H9 (cell line): ENCODE data around the gene YIPF3. TPM values are rescaled to one million over a fixed set of nuclear protein-coding genes. Genes with fewer than 3 reads are reported as not detected.

Experiments
- DNase-seq: peaks from one replicate; pipeline ENCODE4 v3.0.0-alpha.2; 2017
- H2AFZ ChIP-seq: one replicate; pipeline ENCODE4 v1.6.1; 2013; ENCODE audit warnings: mild to moderate bottlenecking, low read length, control low read depth, moderate library complexity
- H2AK5ac ChIP-seq: 2 replicates; pipeline ENCODE4 v1.6.1; 2013; ENCODE audit warnings: low read length, control low read depth, mixed read lengths; ENCODE audit not compliant: insufficient read length
- H2BK120ac ChIP-seq: one replicate; pipeline ENCODE4 v1.6.1; 2013; ENCODE audit warnings: low read depth, mild to moderate bottlenecking, low read length, control low read depth, inconsistent platforms; ENCODE audit not compliant: poor library complexity, severe bottlenecking
- H2BK12ac ChIP-seq: 2 replicates; pipeline ENCODE4 v1.6.1; 2013; ENCODE audit warnings: low read length, control low read depth, mixed read lengths, low read depth; ENCODE audit not compliant: insufficient read length
- H2BK15ac ChIP-seq: 2 replicates; pipeline ENCODE4 v1.6.1; 2013; ENCODE audit warnings: low read depth, low read length, control low read depth
- H2BK20ac ChIP-seq: one replicate; pipeline ENCODE4 v1.6.1; 2013; ENCODE audit warnings: low read depth, mild to moderate bottlenecking, low read length, control low read depth, inconsistent platforms; ENCODE audit not compliant: poor library complexity, severe bottlenecking
- H2BK5ac ChIP-seq: 2 replicates; pipeline ENCODE4 v1.6.1; 2013; ENCODE audit warnings: low read length, control low read depth, mixed read lengths; ENCODE audit not compliant: insufficient read length
- H3K14ac ChIP-seq: 2 replicates; pipeline ENCODE4 v1.6.1; 2013; ENCODE audit warnings: low read length, control low read depth; ENCODE audit not compliant: insufficient read depth
- H3K18ac ChIP-seq: 2 replicates; pipeline ENCODE4 v1.6.1; 2013; ENCODE audit warnings: low read depth, mild to moderate bottlenecking, mixed read lengths, low read length, control low read depth; ENCODE audit not compliant: insufficient read length
- H3K23ac ChIP-seq: 2 replicates; pipeline ENCODE4 v1.6.1; 2013; ENCODE audit warnings: low read length, control low read depth, mixed read lengths, low read depth; ENCODE audit not compliant: insufficient read length
- H3K23me2 ChIP-seq: 2 replicates; pipeline ENCODE4 v1.6.1; 2013; ENCODE audit warnings: low read depth, mild to moderate bottlenecking, mixed read lengths, low read length, control low read depth; ENCODE audit not compliant: insufficient read length, poor library complexity, severe bottlenecking
- H3K27ac ChIP-seq: 2 replicates; pipeline ENCODE4 v1.5.1; 2013; ENCODE audit warnings: low read length, control low read depth, mixed read lengths, low read depth; ENCODE audit not compliant: insufficient read length
- H3K27me3 ChIP-seq: 2 replicates; pipeline ENCODE4 v1.6.1; 2013; ENCODE audit warnings: low read length, control low read depth, inconsistent platforms; ENCODE audit not compliant: insufficient read depth
- H3K4ac ChIP-seq: 2 replicates; pipeline ENCODE4 v1.6.1; 2013; ENCODE audit warnings: low read depth, mild to moderate bottlenecking, control low read depth, inconsistent platforms, low read length, moderate library complexity
- H3K4me1 ChIP-seq: 2 replicates; pipeline ENCODE4 v1.6.1; 2013; ENCODE audit warnings: low read length, control low read depth, inconsistent platforms; ENCODE audit not compliant: insufficient read depth
- H3K4me2 ChIP-seq: 2 replicates; pipeline ENCODE4 v1.6.1; 2013; ENCODE audit warnings: low read length, control low read depth, mixed read lengths; ENCODE audit not compliant: insufficient read length, insufficient read depth
- H3K56ac ChIP-seq: 2 replicates; pipeline ENCODE4 v1.6.1; 2013; ENCODE audit warnings: low read depth, mild to moderate bottlenecking, mixed read lengths, low read length, control low read depth; ENCODE audit not compliant: insufficient read length
- H3K79me1 ChIP-seq: 2 replicates; pipeline ENCODE4 v1.6.1; 2013; ENCODE audit warnings: low read depth, mild to moderate bottlenecking, moderate library complexity, low read length, control low read depth, inconsistent platforms; ENCODE audit not compliant: insufficient read depth, poor library complexity, severe bottlenecking
- H3K79me2 ChIP-seq: 2 replicates; pipeline ENCODE4 v1.6.1; 2013; ENCODE audit warnings: low read length, control low read depth, inconsistent platforms; ENCODE audit not compliant: insufficient read depth
- H3K9ac ChIP-seq: 2 replicates; pipeline ENCODE4 v1.6.1; 2013; ENCODE audit warnings: low read length, control low read depth, mixed read lengths; ENCODE audit not compliant: insufficient read length; ENCODE audit errors: extremely low read depth
- H3K9me3 ChIP-seq: one replicate; pipeline ENCODE4 v1.6.1; 2013; ENCODE audit warnings: low read depth, low read length, inconsistent platforms; ENCODE audit not compliant: control insufficient read depth
- H3T11ph ChIP-seq: one replicate; pipeline ENCODE4 v1.6.1; 2013; ENCODE audit warnings: mild to moderate bottlenecking, low read length, control low read depth, inconsistent platforms
- H4K20me1 ChIP-seq: one replicate; pipeline ENCODE4 v1.6.1; 2013; ENCODE audit not compliant: control insufficient read depth, insufficient read length, insufficient read depth
- H4K5ac ChIP-seq: 2 replicates; pipeline ENCODE4 v1.6.1; 2013; ENCODE audit warnings: low read depth, mild to moderate bottlenecking, mixed read lengths, low read length, control low read depth; ENCODE audit not compliant: insufficient read length
- H4K8ac ChIP-seq: replicated peaks from 2 replicates; pipeline ENCODE4 v1.6.1; 2013; ENCODE audit warnings: low read length, control low read depth, mixed read lengths, low read depth; ENCODE audit not compliant: insufficient read length
- H4K91ac ChIP-seq: 2 replicates; pipeline ENCODE4 v1.6.1; 2013; ENCODE audit warnings: low read depth, mild to moderate bottlenecking, moderate library complexity, mixed read lengths, low read length, control low read depth; ENCODE audit not compliant: insufficient read length
- H3K27ac Mint-ChIP-seq, 3 experiments: 2 replicates in 2 of 3; 3 replicates in 1 of 3; pipeline ENCODE4 v1.8.0; 2020 to 2021; ENCODE audit warnings: mixed read lengths in 3 of 3, mild to moderate bottlenecking in 1 of 3, moderate library complexity in 1 of 3
- H3K27me3 Mint-ChIP-seq: 2 replicates; pipeline ENCODE4 v1.8.0; 2021; ENCODE audit warnings: low read depth, mild to moderate bottlenecking, moderate library complexity, mixed read lengths
- H3K36me3 Mint-ChIP-seq, 3 experiments: 2 replicates in 2 of 3; 3 replicates in 1 of 3; pipeline ENCODE4 v1.8.0; 2020 to 2021; ENCODE audit warnings: low read depth in 3 of 3, mixed read lengths in 3 of 3; ENCODE audit not compliant: insufficient read depth in 1 of 3
- H3K4me1 Mint-ChIP-seq, 2 experiments: 2 replicates each; pipeline ENCODE4 v1.8.0; 2020; ENCODE audit warnings: mixed read lengths in 2 of 2
- H3K4me3 Mint-ChIP-seq, 2 experiments: 2 replicates in 1 of 2; 3 replicates in 1 of 2; pipeline ENCODE4 v1.8.0; 2020 to 2021; ENCODE audit warnings: mild to moderate bottlenecking in 2 of 2, mixed read lengths in 2 of 2, moderate library complexity in 1 of 2
- H3K9me3 Mint-ChIP-seq, 2 experiments: 2 replicates in 1 of 2; 3 replicates in 1 of 2; pipeline ENCODE4 v1.8.0; 2020; ENCODE audit warnings: mild to moderate bottlenecking in 2 of 2, mixed read lengths in 2 of 2, moderate library complexity in 1 of 2
- WGBS: extraction: QIAGEN DNeasy Blood & Tissue Kit; methylation state at CpG from one replicate; pipeline ENCODE4 v1.1.7; 2013; ENCODE audit warnings: missing lambda C conversion rate, low lambda C conversion rate, mixed read lengths; ENCODE audit not compliant: insufficient read length; ENCODE audit errors: extremely low coverage; 5-methylcytosine and 5-hydroxymethylcytosine counted together
- total RNA-seq: library from RNA; stranded (reverse); gene quantifications from 2 replicates; pipeline ENCODE4 v1.2.1, GENCODE V29; 2021
- TF ChIP-seq, protein P1 (sequence below): fragments of 200-600 bp; sonication (generic); conservative IDR thresholded peaks from 3 replicates; pipeline ENCODE4 v1.8.0; 2021; ENCODE audit warnings: antibody characterized with exemption, mild to moderate bottlenecking

Gene YIPF3
- total RNA-seq, 1 experiment from 2014 or later, result 84.5 TPM

DNA sequence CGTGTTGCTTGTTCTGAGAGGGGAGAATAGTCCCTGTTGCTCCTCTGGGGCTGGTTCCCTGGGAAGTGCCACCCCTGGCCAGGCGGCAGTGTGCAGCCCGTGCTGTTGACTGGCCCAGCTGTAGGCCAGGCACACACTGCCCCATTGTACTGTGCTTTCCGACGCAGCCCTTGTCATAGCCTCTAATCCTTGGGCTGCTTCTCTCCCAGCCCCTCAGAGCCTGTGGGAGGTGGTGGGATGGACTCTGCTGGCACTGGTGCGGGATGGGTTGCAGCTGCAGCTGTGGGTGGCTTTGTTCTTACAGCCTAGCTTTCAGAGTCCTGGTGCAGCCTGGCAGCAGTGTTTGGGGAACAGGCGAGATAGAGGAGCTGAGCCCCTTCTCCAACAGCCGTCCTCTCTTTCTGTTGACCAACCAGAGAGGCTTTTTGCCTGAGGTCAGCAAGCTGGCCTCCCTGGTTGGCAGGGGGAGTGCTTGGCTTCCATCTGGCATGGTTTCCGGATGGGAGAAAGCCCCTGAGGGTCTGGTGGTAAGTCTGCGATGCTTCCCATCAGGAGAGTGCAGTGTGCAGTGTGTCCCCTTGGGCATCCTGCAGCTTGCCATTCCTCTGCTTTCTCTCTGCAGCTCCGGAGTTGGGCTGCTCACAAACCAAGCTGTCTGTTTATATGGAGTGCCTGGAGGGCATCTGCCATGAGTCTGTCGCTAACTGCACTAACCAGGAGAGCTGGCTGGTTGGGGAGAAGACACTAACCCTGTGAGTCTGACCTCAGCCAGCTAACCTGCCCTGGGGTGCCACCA is 27.3 kb downstream of the YIPF3 start:
- Mint-ChIP-seq H3K27me3 (no peaks in the 10 kb centered on the region), H3K27ac (peak overlapping the region; percentile 7 to 83 (median 78); a peak in 5 of 7 replicates), H3K4me1 (peaks cover 18 to 23% of the 10 kb centered on the region in 2 experiments), H3K4me3 (peak overlapping the region in 1 of 2 experiments; percentile 48; a peak in 1 of 5 replicates), H3K36me3 (peaks cover 0 to 4% (median 0%) of the 10 kb centered on the region in 3 experiments; a peak in 3 of 7 replicates), H3K9me3 (no peaks in the 10 kb centered on the region)
- no peaks in the 10 kb centered on the region for H4K20me1 ChIP-seq
- no peak overlapping the region for H2BK12ac ChIP-seq
- no peak overlapping the region for H3K18ac ChIP-seq
- H3K4me1 ChIP-seq, result peaks cover 3% of the 10 kb centered on the region; the same call in 1 of the 2 replicates
- H2BK5ac ChIP-seq, result no peak overlapping the region
- H3K4me2 ChIP-seq, result no peak overlapping the region
- H4K91ac ChIP-seq, result no peak overlapping the region
- H3K23me2 ChIP-seq, result no peaks in the 10 kb centered on the region
- no peak overlapping the region for H3K27ac ChIP-seq
- no peaks in the 10 kb centered on the region for H3K27me3 ChIP-seq
- no peak overlapping the region for H4K8ac ChIP-seq
- H3K79me1 ChIP-seq, result peaks cover 16% of the 10 kb centered on the region
- no peak overlapping the region for H4K5ac ChIP-seq
- no peak overlapping the region for H2BK15ac ChIP-seq
- H3K79me2 ChIP-seq, result peaks cover 5% of the 10 kb centered on the region; the same call in 1 of the 2 replicates
- H3K14ac ChIP-seq, result no peak overlapping the region; the same call in 1 of the 2 replicates
- whole genome bisulfite sequencing, result no CpG with 5 or more reads among the region's 12 CpGs
- no peak overlapping the region for H3K9ac ChIP-seq
- H2AFZ ChIP-seq, result no peak overlapping the region
- DNase-seq, result no peak
- no peaks in the 10 kb centered on the region for H3K9me3 ChIP-seq
- TF ChIP-seq, protein P1, sequence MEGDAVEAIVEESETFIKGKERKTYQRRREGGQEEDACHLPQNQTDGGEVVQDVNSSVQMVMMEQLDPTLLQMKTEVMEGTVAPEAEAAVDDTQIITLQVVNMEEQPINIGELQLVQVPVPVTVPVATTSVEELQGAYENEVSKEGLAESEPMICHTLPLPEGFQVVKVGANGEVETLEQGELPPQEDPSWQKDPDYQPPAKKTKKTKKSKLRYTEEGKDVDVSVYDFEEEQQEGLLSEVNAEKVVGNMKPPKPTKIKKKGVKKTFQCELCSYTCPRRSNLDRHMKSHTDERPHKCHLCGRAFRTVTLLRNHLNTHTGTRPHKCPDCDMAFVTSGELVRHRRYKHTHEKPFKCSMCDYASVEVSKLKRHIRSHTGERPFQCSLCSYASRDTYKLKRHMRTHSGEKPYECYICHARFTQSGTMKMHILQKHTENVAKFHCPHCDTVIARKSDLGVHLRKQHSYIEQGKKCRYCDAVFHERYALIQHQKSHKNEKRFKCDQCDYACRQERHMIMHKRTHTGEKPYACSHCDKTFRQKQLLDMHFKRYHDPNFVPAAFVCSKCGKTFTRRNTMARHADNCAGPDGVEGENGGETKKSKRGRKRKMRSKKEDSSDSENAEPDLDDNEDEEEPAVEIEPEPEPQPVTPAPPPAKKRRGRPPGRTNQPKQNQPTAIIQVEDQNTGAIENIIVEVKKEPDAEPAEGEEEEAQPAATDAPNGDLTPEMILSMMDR, result no peak
- H3K56ac ChIP-seq, result no peak overlapping the region
- no peak overlapping the region for H3K4ac ChIP-seq
- H2BK20ac ChIP-seq, result no peak overlapping the region
- no peak overlapping the region for H2AK5ac ChIP-seq
- no peak overlapping the region for H3T11ph ChIP-seq
- H3K23ac ChIP-seq, result no peak overlapping the region
- H2BK120ac ChIP-seq, result no peak overlapping the region
